DND-41 (cell line): ENCODE measurements around the gene GRIP2.

Experiments
- ATAC-seq: fragments of 200-7000 bp; cut with Tn5 transposase; 3 replicates; pipeline ENCODE4 v1.9.1; 2021; ENCODE audit warnings: low read depth; ENCODE audit not compliant: insufficient read depth
- DNase-seq: peaks from one replicate; pipeline ENCODE4 v3.0.0-alpha.2; 2020
- H2AFZ ChIP-seq: 2 replicates; pipeline ENCODE4 v1.6.0; 2012; ENCODE audit warnings: low read depth, low read length
- H3K27ac ChIP-seq: 2 replicates; pipeline ENCODE4 v1.5.1; 2012; ENCODE audit warnings: low read length, inconsistent platforms
- H3K27me3 ChIP-seq: fragments of 200-600 bp; sonication (generic); 2 replicates; pipeline ENCODE4 v1.6.0; 2012; ENCODE audit warnings: low read length, mild to moderate bottlenecking, inconsistent platforms; ENCODE audit not compliant: insufficient read depth, poor library complexity
- H3K36me3 ChIP-seq: 2 replicates; pipeline ENCODE4 v1.5.1; 2012; ENCODE audit warnings: low read length, inconsistent platforms; ENCODE audit not compliant: insufficient read depth
- H3K4me1 ChIP-seq: 2 replicates; pipeline ENCODE4 v1.5.1; 2012; ENCODE audit warnings: mild to moderate bottlenecking, low read length; ENCODE audit not compliant: insufficient read depth
- H3K4me2 ChIP-seq: 2 replicates; pipeline ENCODE4 v1.6.0; 2012; ENCODE audit warnings: mild to moderate bottlenecking, moderate library complexity, low read length, inconsistent platforms; ENCODE audit not compliant: insufficient read depth
- H3K4me3 ChIP-seq, 2 experiments: fragments of 200-600 bp in 1 of 2; shearing (Covaris generic) in 1 of 2; 2 replicates each; pipeline ENCODE4 v1.5.1; 2012 to 2016; ENCODE audit warnings: inconsistent platforms in 2 of 2, low read length in 2 of 2, mild to moderate bottlenecking in 2 of 2, low read depth in 1 of 2, moderate library complexity in 1 of 2
- H3K79me2 ChIP-seq: 2 replicates; pipeline ENCODE4 v1.6.0; 2012; ENCODE audit warnings: low read length, inconsistent platforms; ENCODE audit not compliant: insufficient read depth
- H3K9ac ChIP-seq: 2 replicates; pipeline ENCODE4 v1.6.0; 2012; ENCODE audit warnings: low read depth, mild to moderate bottlenecking, inconsistent platforms, low read length, moderate library complexity
- H3K9me3 ChIP-seq: 2 replicates; pipeline ENCODE4 v1.5.1; 2012; ENCODE audit warnings: low read length, moderate library complexity, mild to moderate bottlenecking, inconsistent platforms; ENCODE audit not compliant: insufficient read depth, severe bottlenecking
- H4K20me1 ChIP-seq: 2 replicates; pipeline ENCODE4 v1.6.0; 2012; ENCODE audit warnings: low read length; ENCODE audit not compliant: insufficient read depth
- EZH2 ChIP-seq: IDR thresholded peaks from 3 replicates; pipeline ENCODE4 v1.6.1; 2012; ENCODE audit warnings: borderline replicate concordance, low read depth, mild to moderate bottlenecking, moderate library complexity, low read length, inconsistent platforms; ENCODE audit not compliant: severe bottlenecking
- TF ChIP-seq, protein P1 (sequence below): IDR thresholded peaks from 2 replicates; pipeline ENCODE4 v1.5.1; 2012; ENCODE audit warnings: borderline replicate concordance, low read length, moderate library complexity, mild to moderate bottlenecking; ENCODE audit not compliant: poor library complexity, severe bottlenecking; ENCODE audit errors: extremely low read depth

Gene GRIP2

DNA sequence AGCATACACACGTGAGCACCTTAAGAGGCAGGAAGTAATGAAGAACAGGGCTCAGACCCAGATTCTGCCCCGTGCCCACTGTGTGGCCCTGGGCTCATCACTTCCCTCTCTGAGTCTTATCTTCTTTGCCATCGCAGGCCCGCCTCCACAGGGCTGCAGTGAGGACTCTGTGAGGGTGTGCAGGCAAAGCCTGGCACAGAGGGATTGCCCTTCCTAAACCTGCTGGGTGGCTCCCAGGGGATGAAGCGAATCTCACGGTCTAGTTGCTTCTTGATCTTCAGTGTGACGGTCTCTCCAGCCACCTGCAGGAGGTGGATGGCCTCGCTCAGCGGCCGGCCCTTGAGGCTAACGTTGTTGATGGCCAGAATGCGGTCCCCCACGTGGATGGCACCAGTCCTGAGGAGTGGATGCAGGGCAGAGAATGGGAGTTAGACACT lies 32.8 kb downstream of the GRIP2 start:
- no peak for TF ChIP-seq EZH2
- TF ChIP-seq, protein P1, sequence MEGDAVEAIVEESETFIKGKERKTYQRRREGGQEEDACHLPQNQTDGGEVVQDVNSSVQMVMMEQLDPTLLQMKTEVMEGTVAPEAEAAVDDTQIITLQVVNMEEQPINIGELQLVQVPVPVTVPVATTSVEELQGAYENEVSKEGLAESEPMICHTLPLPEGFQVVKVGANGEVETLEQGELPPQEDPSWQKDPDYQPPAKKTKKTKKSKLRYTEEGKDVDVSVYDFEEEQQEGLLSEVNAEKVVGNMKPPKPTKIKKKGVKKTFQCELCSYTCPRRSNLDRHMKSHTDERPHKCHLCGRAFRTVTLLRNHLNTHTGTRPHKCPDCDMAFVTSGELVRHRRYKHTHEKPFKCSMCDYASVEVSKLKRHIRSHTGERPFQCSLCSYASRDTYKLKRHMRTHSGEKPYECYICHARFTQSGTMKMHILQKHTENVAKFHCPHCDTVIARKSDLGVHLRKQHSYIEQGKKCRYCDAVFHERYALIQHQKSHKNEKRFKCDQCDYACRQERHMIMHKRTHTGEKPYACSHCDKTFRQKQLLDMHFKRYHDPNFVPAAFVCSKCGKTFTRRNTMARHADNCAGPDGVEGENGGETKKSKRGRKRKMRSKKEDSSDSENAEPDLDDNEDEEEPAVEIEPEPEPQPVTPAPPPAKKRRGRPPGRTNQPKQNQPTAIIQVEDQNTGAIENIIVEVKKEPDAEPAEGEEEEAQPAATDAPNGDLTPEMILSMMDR: no peak
- H3K4me3 ChIP-seq: no peak overlapping the region
- 0 out of 2 replicates have a peak, but pooled peaks cover 4% of the 10 kb centered on the region for H3K4me1 ChIP-seq
- no peaks in the 10 kb centered on the region for H3K27me3 ChIP-seq
- H3K4me2 ChIP-seq: no peak overlapping the region
- H3K36me3 ChIP-seq: no peaks in the 10 kb centered on the region
- peaks cover 10% of the 10 kb centered on the region for H3K9me3 ChIP-seq
- peaks cover 7% of the 10 kb centered on the region; the same call in 1 of the 2 replicates for H4K20me1 ChIP-seq
- DNase-seq: no peak
- no peak overlapping the region for H2AFZ ChIP-seq
- H3K9ac ChIP-seq: no peak overlapping the region
- ATAC-seq: no peak
- H3K27ac ChIP-seq: no peak overlapping the region
- H3K79me2 ChIP-seq: no peaks in the 10 kb centered on the region

DNA sequence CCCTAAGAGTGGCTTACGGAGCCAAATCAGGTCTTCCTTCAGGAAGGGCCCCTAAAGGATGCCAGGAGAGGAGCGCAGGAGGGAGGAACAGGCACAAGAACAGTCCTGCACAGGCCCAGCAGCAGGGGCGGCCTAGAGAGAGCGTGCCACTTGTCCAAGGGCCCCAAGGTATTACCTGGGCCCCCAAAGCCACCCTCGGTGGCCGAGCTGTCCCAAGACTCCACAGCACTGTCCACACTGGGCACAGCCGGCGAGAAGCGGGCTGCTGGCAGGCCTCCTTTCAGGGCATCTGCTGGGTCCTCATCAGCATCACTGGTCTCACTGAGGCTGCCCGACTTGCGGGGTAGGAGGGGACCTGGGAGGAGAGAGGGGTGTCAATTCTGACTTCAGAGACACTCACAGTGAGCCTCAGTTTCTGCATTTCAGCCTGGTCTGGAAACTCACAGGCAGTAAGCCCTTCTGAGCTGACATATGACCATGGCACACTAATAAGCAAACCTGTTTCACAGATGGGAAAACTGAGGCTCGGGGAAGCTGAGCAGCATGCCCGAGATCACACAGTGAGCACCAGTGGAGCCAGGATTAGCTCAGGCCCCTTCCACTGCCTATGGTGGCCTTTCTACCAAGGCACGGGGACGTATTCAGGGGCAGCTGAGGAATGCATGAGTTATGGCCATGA lies 33.4 kb downstream of the GRIP2 start:
- no peaks in the 10 kb centered on the region for H3K27me3 ChIP-seq
- H3K27ac ChIP-seq: no peak overlapping the region
- H3K36me3 ChIP-seq: no peaks in the 10 kb centered on the region
- H3K9ac ChIP-seq: no peak overlapping the region
- H3K79me2 ChIP-seq: no peaks in the 10 kb centered on the region
- no peak for DNase-seq
- peaks cover 7% of the 10 kb centered on the region; the same call in 1 of the 2 replicates for H4K20me1 ChIP-seq
- no peak overlapping the region for H3K4me2 ChIP-seq
- ATAC-seq: no peak
- TF ChIP-seq EZH2: no peak
- no peak overlapping the region for H3K4me3 ChIP-seq
- 0 out of 2 replicates have a peak, but pooled peaks cover 4% of the 10 kb centered on the region for H3K4me1 ChIP-seq
- H2AFZ ChIP-seq: no peak overlapping the region
- H3K9me3 ChIP-seq: peaks cover 10% of the 10 kb centered on the region

- no peak for ATAC-seq
- Histone ChIP-seq H3K27me3 (no peaks in the 10 kb centered on the region), H2AFZ (no peak overlapping the region), H3K9ac (no peak overlapping the region), H3K4me1 (0 out of 2 replicates have a peak, but pooled peaks cover 4% of the 10 kb centered on the region), H3K36me3 (no peaks in the 10 kb centered on the region), H3K27ac (no peak overlapping the region), H4K20me1 (peaks cover 7% of the 10 kb centered on the region; the same call in 1 of the 2 replicates), H3K79me2 (no peaks in the 10 kb centered on the region), H3K4me3 (no peak overlapping the region), H3K4me2 (no peak overlapping the region), H3K9me3 (peaks cover 10% of the 10 kb centered on the region)
- no peak for DNase-seq
- TF ChIP-seq, protein P1: no peak
- no peak for TF ChIP-seq EZH2
Measured at GRCh38 chr3:14505803-14506500, 34.2 kb downstream of the GRIP2 start.

GRCh38 chr3:14505001-14505802 lies 34.9 kb downstream of the GRIP2 start:
- Histone ChIP-seq H3K9ac (no peak overlapping the region), H3K9me3 (peaks cover 10% of the 10 kb centered on the region), H3K36me3 (no peaks in the 10 kb centered on the region), H4K20me1 (peaks cover 7% of the 10 kb centered on the region; the same call in 1 of the 2 replicates), H2AFZ (no peak overlapping the region), H3K4me2 (no peak overlapping the region), H3K27ac (no peak overlapping the region), H3K4me1 (0 out of 2 replicates have a peak, but pooled peaks cover 4% of the 10 kb centered on the region), H3K79me2 (no peaks in the 10 kb centered on the region), H3K27me3 (peaks cover under 1% of the 10 kb centered on the region), H3K4me3 (no peak overlapping the region)
- no peak for ATAC-seq
- DNase-seq: no peak
- TF ChIP-seq, protein P1: no peak
- TF ChIP-seq EZH2: no peak
